Stomach smooth muscle (tissue), 2 donors: ENCODE data around the gene FAM3A.

Source experiments
- H3K27ac ChIP-seq: one replicate; pipeline ENCODE4 v1.7.0; 2013; ENCODE audit warnings: mild to moderate bottlenecking, low read length, inconsistent platforms
- H3K27me3 ChIP-seq, 2 donors: one replicate each; pipeline ENCODE4 v1.7.0; 2013; ENCODE audit warnings: low read length in 2 of 2; ENCODE audit not compliant: insufficient read depth in 2 of 2, control insufficient read depth in 1 of 2
- H3K36me3 ChIP-seq, 2 donors: one replicate each; pipeline ENCODE4 v1.7.0; 2013; ENCODE audit warnings: low read length in 2 of 2; ENCODE audit not compliant: control insufficient read depth in 2 of 2, insufficient read depth in 2 of 2
- H3K4me1 ChIP-seq: one replicate; pipeline ENCODE4 v1.7.0; 2013; ENCODE audit warnings: low read length; ENCODE audit not compliant: control insufficient read depth, insufficient read depth
- H3K4me3 ChIP-seq, 2 donors: one replicate each; pipeline ENCODE4 v1.7.0; 2013; ENCODE audit warnings: low read length in 2 of 2
- H3K9ac ChIP-seq, 2 donors: one replicate each; pipeline ENCODE4 v1.7.0; 2013; ENCODE audit warnings: low read length in 2 of 2, mild to moderate bottlenecking in 1 of 2
- H3K9me3 ChIP-seq, 2 donors: one replicate each; pipeline ENCODE4 v1.7.0; 2013; ENCODE audit warnings: low read length in 2 of 2; ENCODE audit not compliant: control insufficient read depth in 2 of 2
- donor health status: healthy.
- donor health status: Pancreatic carcinoma.

Gene FAM3A

DNA sequence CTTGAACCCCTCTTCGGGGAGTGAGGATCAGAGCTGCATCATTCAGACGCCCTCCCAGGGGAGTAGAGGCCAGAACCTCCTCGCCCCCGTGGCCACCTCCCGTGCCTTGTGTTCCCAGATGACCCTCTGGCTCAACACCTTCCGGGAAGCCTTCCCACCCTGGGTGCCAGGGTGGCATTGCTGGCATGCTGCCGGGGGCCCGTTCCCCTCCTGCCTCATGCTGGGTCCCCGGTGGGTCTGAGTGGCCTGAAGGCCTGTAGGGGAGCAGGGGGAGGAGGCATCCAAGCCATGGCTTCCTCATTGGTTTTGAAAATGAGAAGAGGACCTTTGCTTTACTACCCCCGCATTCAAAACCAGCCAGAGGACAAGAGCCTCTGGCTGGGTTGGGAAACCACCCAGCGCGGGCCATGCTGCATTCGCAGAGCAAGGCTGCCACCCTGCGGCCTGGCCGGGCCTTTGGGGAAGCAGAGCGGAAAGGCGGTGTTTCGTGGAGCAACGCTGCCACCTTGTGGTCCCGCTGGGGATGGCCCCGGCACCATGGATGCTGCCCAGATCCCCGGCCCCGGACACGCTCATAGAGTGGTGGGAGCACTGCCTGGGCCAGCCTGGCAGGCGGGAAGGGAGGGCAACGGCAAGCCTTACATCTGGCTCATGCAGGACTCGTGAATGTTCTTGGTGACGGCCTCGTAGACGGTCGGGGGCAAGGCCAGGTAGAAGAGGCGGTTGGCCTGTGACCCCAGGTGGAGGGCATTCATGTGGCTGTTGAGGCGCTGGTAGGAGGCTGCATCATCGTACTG is 18.7 kb upstream of the FAM3A start:
- H3K27me3 ChIP-seq = peaks cover 0 to 3% of the 10 kb centered on the region in 2 donors
- peaks cover 8% of the 10 kb centered on the region for H3K4me1 ChIP-seq
- no peaks in the 10 kb centered on the region for H3K9me3 ChIP-seq
- H3K4me3 ChIP-seq = no peak overlapping the region
- peak overlapping the region in 1 of 2 donors; percentile 28 for H3K9ac ChIP-seq
- H3K27ac ChIP-seq = peak overlapping the region; percentile 31
- H3K36me3 ChIP-seq = peaks cover 0 to 4% of the 10 kb centered on the region in 2 donors

DNA sequence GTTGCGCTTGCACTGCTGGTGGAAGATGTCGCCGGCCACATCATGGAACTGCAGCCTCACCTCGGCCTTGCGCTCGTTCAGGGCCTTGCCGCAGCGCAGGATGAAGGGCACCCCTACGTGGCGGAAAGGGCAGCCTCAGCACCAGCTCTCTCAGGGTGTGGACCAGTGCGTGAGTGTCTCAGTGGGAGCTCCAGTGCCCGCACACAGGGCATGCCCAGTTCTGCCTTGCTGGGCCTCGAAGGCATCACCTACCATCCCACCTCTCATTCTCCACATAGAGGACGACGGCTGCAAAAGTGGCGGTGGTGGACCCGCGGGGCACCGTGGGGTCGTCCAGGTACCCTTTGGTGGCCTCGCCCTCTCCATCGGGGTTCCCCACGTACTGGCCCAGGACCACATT is 16.7 kb upstream of the FAM3A start:
- no peak overlapping the region for H3K9ac ChIP-seq
- H3K36me3 ChIP-seq = peaks cover 0 to 4% of the 10 kb centered on the region in 2 donors
- peaks cover 8% of the 10 kb centered on the region for H3K4me1 ChIP-seq
- H3K27ac ChIP-seq = no peak overlapping the region
- H3K4me3 ChIP-seq = no peak overlapping the region
- peaks cover 0 to 3% of the 10 kb centered on the region in 2 donors for H3K27me3 ChIP-seq
- H3K9me3 ChIP-seq = no peaks in the 10 kb centered on the region

DNA sequence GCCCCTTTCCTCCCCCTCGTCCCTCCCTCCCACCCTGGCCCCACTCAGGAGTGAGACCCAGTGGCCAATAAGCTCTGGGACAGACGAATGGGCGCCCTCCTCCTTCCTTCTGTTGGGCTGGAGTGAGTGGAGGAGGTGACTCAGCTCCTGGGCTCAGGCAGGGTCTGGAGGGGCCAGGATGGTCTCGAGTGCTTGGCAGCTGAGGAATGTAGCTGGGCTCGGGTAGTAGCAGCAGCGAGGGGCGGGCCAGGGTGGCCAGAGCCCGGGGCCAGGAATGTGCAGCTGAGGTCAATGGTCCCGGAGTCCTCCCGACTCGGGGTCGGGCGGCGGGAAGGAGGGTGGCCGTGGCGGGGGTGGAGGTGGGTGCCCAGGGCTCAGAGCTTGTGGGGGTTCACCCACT is 15.6 kb upstream of the FAM3A start:
- no peak overlapping the region for H3K4me3 ChIP-seq
- peaks cover 0 to 6% of the 10 kb centered on the region in 2 donors for H3K27me3 ChIP-seq
- H3K4me1 ChIP-seq = peaks cover 17% of the 10 kb centered on the region
- H3K27ac ChIP-seq = no peak overlapping the region
- no peaks in the 10 kb centered on the region for H3K9me3 ChIP-seq
- peaks cover 0 to 4% of the 10 kb centered on the region in 2 donors for H3K36me3 ChIP-seq
- H3K9ac ChIP-seq = no peak overlapping the region

GRCh38 chrX:154530286-154530685 is 14.3 kb upstream of the FAM3A start:
- no peaks in the 10 kb centered on the region for H3K9me3 ChIP-seq
- H3K9ac ChIP-seq = no peak overlapping the region
- no peak overlapping the region for H3K27ac ChIP-seq
- H3K4me3 ChIP-seq = no peak overlapping the region
- peaks cover 17% of the 10 kb centered on the region for H3K4me1 ChIP-seq
- peaks cover 0 to 5% of the 10 kb centered on the region in 2 donors for H3K27me3 ChIP-seq
- peaks cover 0 to 4% of the 10 kb centered on the region in 2 donors for H3K36me3 ChIP-seq

GRCh38 chrX:154529206-154529612 is 13.2 kb upstream of the FAM3A start:
- Histone ChIP-seq H3K4me3 (no peak overlapping the region), H3K9me3 (no peaks in the 10 kb centered on the region)

GRCh38 chrX:154526901-154527675 is 11.1 kb upstream of the FAM3A start:
- Histone ChIP-seq H3K4me1 (peaks cover 9% of the 10 kb centered on the region), H3K9me3 (no peaks in the 10 kb centered on the region), H3K4me3 (peak overlapping the region; percentile 50 to 73)

More at GRCh38 chrX:154529206-154529612, 13.2 kb upstream of the FAM3A start:
- Histone ChIP-seq H3K36me3 (peaks cover 0 to 4% of the 10 kb centered on the region in 2 donors), H3K9ac (no peak overlapping the region), H3K4me1 (peaks cover 12% of the 10 kb centered on the region), H3K27ac (no peak overlapping the region), H3K27me3 (peaks cover 0 to 3% of the 10 kb centered on the region in 2 donors)

GRCh38 chrX:154525606-154526490 is 9.8 kb upstream of the FAM3A start:
- no peaks in the 10 kb centered on the region for H3K36me3 ChIP-seq
- H3K4me3 ChIP-seq = no peak overlapping the region
- no peaks in the 10 kb centered on the region for H3K9me3 ChIP-seq
- H3K27ac ChIP-seq = no peak overlapping the region
- peaks cover 0 to 3% of the 10 kb centered on the region in 2 donors for H3K27me3 ChIP-seq
- no peak overlapping the region for H3K9ac ChIP-seq
- H3K4me1 ChIP-seq = peaks cover 9% of the 10 kb centered on the region

More at GRCh38 chrX:154526901-154527675, 11.1 kb upstream of the FAM3A start:
- peak overlapping the region; percentile 69 for H3K27ac ChIP-seq
- H3K27me3 ChIP-seq = peaks cover 0 to 3% of the 10 kb centered on the region in 2 donors
- peak overlapping the region; percentile 36 to 69 for H3K9ac ChIP-seq
- H3K36me3 ChIP-seq = no peaks in the 10 kb centered on the region

- H3K9me3 ChIP-seq = no peaks in the 10 kb centered on the region
Measured at GRCh38 chrX:154519389-154519788, 3.4 kb upstream of the FAM3A start.

DNA sequence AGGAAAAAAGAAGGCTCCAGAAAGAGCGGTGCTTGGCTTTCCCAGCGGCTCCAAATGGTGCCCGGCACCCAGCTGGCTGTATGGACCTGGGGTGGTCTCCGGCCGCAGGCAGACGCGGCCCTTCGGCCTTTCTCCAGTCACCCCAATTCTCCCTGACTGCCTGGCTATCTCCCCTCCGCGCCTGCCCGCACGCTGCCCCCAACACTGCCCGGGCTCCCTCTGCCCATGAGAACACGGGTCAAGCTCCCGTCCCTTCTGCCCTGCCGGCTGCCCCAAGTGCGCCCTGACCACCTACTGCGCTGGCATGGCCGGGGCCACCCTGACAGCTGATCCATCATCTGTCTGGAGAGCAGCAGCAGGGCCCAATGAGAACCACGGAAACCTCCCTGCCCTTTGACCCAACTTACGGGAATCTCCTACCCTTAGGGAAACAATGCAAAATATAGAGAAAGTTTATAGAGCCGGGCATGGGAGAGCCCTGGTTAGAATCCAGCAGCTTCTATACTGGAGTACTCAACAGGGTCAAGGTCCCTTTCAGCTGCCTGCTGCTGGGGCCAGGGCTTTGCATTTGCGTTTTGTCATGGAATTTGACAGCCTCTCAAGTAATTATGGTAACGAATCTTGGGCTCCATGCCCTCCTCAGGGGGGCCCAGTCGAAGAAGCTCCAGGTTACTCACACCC is 1.2 kb upstream of the FAM3A start:
- Histone ChIP-seq H3K4me3 (peak overlapping the region; percentile 62 to 68), H3K9ac (peak overlapping the region; percentile 36 to 67)

More at GRCh38 chrX:154519389-154519788, 3.4 kb upstream of the FAM3A start:
- H3K27ac ChIP-seq = no peak overlapping the region
- no peak overlapping the region for H3K9ac ChIP-seq
- peaks cover 22% of the 10 kb centered on the region for H3K4me1 ChIP-seq
- peaks cover 0 to 6% of the 10 kb centered on the region in 2 donors for H3K27me3 ChIP-seq
- no peaks in the 10 kb centered on the region for H3K36me3 ChIP-seq
- H3K4me3 ChIP-seq = no peak overlapping the region

More for the DNA sequence above, 1.2 kb upstream of the FAM3A start:
- Histone ChIP-seq H3K27me3 (peaks cover 0 to 6% of the 10 kb centered on the region in 2 donors), H3K9me3 (no peaks in the 10 kb centered on the region), H3K36me3 (no peaks in the 10 kb centered on the region), H3K27ac (peak overlapping the region; percentile 90), H3K4me1 (peaks cover 22% of the 10 kb centered on the region)
